PFSK-1 (cell line): ENCODE results near the gene ITPA.

Source experiments
- POLR2AphosphoS5 ChIP-seq: IDR thresholded peaks from 2 replicates; pipeline ENCODE4 v1.6.1; 2012; ENCODE audit warnings: low read depth, mild to moderate bottlenecking, control low read depth, low read length, moderate library complexity
- TF ChIP-seq, protein P1 (sequence below), 2 experiments: IDR thresholded peaks; 2 replicates each; pipeline versions ENCODE4 v1.6.1 to v1.8.0; 2011 to 2012; ENCODE audit warnings: low read depth in 2 of 2, low read length in 2 of 2, control low read depth in 1 of 2, inconsistent platforms in 1 of 2, mild to moderate bottlenecking in 1 of 2, moderate library complexity in 1 of 2; ENCODE audit not compliant: insufficient read depth in 1 of 2

DNA sequence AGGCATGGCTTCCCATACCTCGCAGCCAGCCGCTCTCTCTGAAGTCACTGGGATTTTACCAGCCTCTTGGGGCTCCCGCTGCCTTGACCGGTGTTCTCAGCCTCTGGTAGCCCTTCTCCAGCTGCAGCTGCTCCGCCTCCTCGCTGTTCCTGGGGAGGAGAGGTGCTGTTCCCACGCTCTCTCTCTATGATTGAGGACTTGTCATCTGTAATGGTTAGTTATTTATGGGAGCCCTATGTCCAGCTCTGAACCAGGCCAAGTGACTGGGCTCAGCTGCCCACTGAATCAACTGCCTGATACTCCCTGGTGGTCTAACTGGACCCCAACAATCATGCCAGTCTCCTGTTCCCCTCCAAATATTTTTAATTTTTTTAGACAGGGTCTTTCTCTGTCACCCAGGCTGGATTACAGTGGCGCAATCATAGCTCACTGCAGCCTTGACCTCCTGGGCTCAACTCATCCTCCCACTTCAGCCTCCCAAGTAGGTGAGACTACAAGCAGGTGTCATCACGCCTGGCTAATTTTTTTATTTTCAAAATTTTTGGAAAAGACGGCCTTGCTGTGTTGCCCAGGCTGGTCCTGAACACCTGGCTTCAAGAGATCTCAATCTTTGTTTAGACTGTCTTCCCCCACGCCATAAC lies 34.5 kb downstream of the ITPA start:
- TF ChIP-seq POLR2AphosphoS5, result no peak
- TF ChIP-seq, protein P1, sequence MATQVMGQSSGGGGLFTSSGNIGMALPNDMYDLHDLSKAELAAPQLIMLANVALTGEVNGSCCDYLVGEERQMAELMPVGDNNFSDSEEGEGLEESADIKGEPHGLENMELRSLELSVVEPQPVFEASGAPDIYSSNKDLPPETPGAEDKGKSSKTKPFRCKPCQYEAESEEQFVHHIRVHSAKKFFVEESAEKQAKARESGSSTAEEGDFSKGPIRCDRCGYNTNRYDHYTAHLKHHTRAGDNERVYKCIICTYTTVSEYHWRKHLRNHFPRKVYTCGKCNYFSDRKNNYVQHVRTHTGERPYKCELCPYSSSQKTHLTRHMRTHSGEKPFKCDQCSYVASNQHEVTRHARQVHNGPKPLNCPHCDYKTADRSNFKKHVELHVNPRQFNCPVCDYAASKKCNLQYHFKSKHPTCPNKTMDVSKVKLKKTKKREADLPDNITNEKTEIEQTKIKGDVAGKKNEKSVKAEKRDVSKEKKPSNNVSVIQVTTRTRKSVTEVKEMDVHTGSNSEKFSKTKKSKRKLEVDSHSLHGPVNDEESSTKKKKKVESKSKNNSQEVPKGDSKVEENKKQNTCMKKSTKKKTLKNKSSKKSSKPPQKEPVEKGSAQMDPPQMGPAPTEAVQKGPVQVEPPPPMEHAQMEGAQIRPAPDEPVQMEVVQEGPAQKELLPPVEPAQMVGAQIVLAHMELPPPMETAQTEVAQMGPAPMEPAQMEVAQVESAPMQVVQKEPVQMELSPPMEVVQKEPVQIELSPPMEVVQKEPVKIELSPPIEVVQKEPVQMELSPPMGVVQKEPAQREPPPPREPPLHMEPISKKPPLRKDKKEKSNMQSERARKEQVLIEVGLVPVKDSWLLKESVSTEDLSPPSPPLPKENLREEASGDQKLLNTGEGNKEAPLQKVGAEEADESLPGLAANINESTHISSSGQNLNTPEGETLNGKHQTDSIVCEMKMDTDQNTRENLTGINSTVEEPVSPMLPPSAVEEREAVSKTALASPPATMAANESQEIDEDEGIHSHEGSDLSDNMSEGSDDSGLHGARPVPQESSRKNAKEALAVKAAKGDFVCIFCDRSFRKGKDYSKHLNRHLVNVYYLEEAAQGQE (IDR thresholded peaks at IDR 0.05; ENCODE audit: insufficient read depth in 1 of 2, low read depth in 2 of 2, low read length in 2 of 2), result no peak
